ENCODE data around the gene TUBB4A.

- TF ChIP-seq CTCF (IDR thresholded peaks at IDR 0.05) (no peak), POLR2A (IDR thresholded peaks at IDR 0.05) (no peak)
These were observed 51.9 kb downstream of the TUBB4A start for GRCh38 chr19:6450166-6450565.
